Hepatocyte (in vitro differentiated cells): ENCODE measurements around the gene SELE. TPM values are rescaled to one million over a fixed set of nuclear protein-coding genes. Genes with fewer than 3 reads are reported as not detected.

Experiments
- DNase-seq: peaks from one replicate; pipeline ENCODE4 v3.0.0-alpha.2; 2016; ENCODE audit warnings: low spot score
- H2AFZ ChIP-seq: fragments of 200-600 bp; sonication (generic); 2 replicates; pipeline ENCODE4 v1.6.0; 2016; ENCODE audit warnings: antibody characterized with exemption, mild to moderate bottlenecking
- H3K27ac ChIP-seq: fragments of 200-600 bp; sonication (generic); 2 replicates; pipeline ENCODE4 v1.5.1; 2016; ENCODE audit warnings: mild to moderate bottlenecking
- H3K27me3 ChIP-seq: fragments of 200-600 bp; sonication (generic); 2 replicates; pipeline ENCODE4 v1.6.1; 2016
- H3K36me3 ChIP-seq: fragments of 200-600 bp; sonication (generic); replicated peaks from 2 replicates; pipeline ENCODE4 v1.5.1; 2016; ENCODE audit warnings: low read depth; ENCODE audit not compliant: insufficient read depth
- H3K4me1 ChIP-seq: fragments of 200-600 bp; sonication (generic); 2 replicates; pipeline ENCODE4 v1.5.1; 2016; ENCODE audit warnings: mild to moderate bottlenecking, moderate library complexity; ENCODE audit not compliant: insufficient read depth
- H3K4me2 ChIP-seq: fragments of 200-600 bp; sonication (generic); 2 replicates; pipeline ENCODE4 v1.6.0; 2016
- H3K4me3 ChIP-seq: fragments of 200-600 bp; sonication (generic); 2 replicates; pipeline ENCODE4 v1.5.1; 2016; ENCODE audit warnings: mild to moderate bottlenecking
- H3K79me2 ChIP-seq: fragments of 200-600 bp; sonication (generic); 2 replicates; pipeline ENCODE4 v1.6.0; 2017; ENCODE audit warnings: mild to moderate bottlenecking
- H3K9me2 ChIP-seq: fragments of 200-600 bp; sonication (generic); replicated peaks from 2 replicates; pipeline ENCODE4 v1.6.0; 2017; ENCODE audit warnings: mild to moderate bottlenecking; ENCODE audit not compliant: insufficient read depth
- H3K9me3 ChIP-seq: fragments of 200-600 bp; sonication (generic); 2 replicates; pipeline ENCODE4 v1.5.1; 2016; ENCODE audit warnings: low read depth, mild to moderate bottlenecking
- H4K20me1 ChIP-seq: fragments of 200-600 bp; sonication (generic); 2 replicates; pipeline ENCODE4 v1.6.0; 2016; ENCODE audit warnings: mild to moderate bottlenecking; ENCODE audit not compliant: insufficient read depth, poor library complexity, severe bottlenecking
- CTCF ChIP-seq: fragments of 200-600 bp; sonication (generic); IDR thresholded peaks from 2 replicates; pipeline ENCODE4 v1.5.1; 2016; ENCODE audit warnings: antibody characterized with exemption, mild to moderate bottlenecking; ENCODE audit not compliant: poor library complexity
- EZH2 ChIP-seq: fragments of 200-600 bp; sonication (generic); IDR thresholded peaks from 2 replicates; pipeline ENCODE4 v1.6.1; 2016; ENCODE audit warnings: antibody characterized with exemption, mild to moderate bottlenecking, borderline replicate concordance
- EZH2phosphoT487 ChIP-seq: fragments of 200-600 bp; sonication (generic); IDR thresholded peaks from one replicate; pipeline ENCODE4 v1.6.1; 2018; ENCODE audit warnings: antibody characterized with exemption, mild to moderate bottlenecking, low read depth, moderate library complexity; ENCODE audit not compliant: unreplicated experiment, severe bottlenecking
- WGBS: methylation state at CpG from one replicate; pipeline ENCODE4 v1.1.6; 2016; ENCODE audit warnings: low lambda C conversion rate; ENCODE audit errors: missing lambda C conversion rate; 5-methylcytosine and 5-hydroxymethylcytosine counted together
- polyA plus RNA-seq: library from polyadenylated mRNA; unstranded; fragments of >200 nt; fragmentation: Nextera tagmentation; extraction: Ambion mirVana; gene quantifications from 2 replicates; pipeline ENCODE4 v1.2.1, GENCODE V29; 2016
- total RNA-seq: library from RNA; depleted of rRNA; stranded (reverse); fragments of >200 nt; gene quantifications from 2 replicates; pipeline ENCODE4 v1.2.3, GENCODE V29; 2014

SELE gene
- total and polyA plus RNA-seq, 2 experiments from 2014 or later = 0.03 TPM; not detected in 1

GRCh38 chr1:169776440-169776839 is 42.6 kb upstream of the SELE start:
- DNase-seq = no peak
- Histone ChIP-seq H3K27me3 (no peaks in the 10 kb centered on the region), H4K20me1 (no peaks in the 10 kb centered on the region), H3K9me2 (no peaks in the 10 kb centered on the region), H3K4me2 (no peak overlapping the region), H3K9me3 (no peaks in the 10 kb centered on the region), H3K79me2 (no peaks in the 10 kb centered on the region), H2AFZ (no peak overlapping the region), H3K27ac (no peak overlapping the region), H3K36me3 (no peaks in the 10 kb centered on the region), H3K4me1 (peaks cover 2% of the 10 kb centered on the region), H3K4me3 (no peak overlapping the region)
- 44% methylated on average over 3 of the region's 3 CpGs for WGBS
- TF ChIP-seq CTCF (no peak), EZH2 (no peak), EZH2phosphoT487 (no peak)

GRCh38 chr1:169768161-169768560 is 34.3 kb upstream of the SELE start:
- no peaks in the 10 kb centered on the region for H3K79me2 ChIP-seq

GRCh38 chr1:169765580-169766331 is 31.9 kb upstream of the SELE start:
- peak overlapping the region; percentile 50 for H3K27ac ChIP-seq
- H3K4me3 ChIP-seq = no peak overlapping the region
- DNase-seq = no peak
- no peak for TF ChIP-seq CTCF
- no peak for TF ChIP-seq EZH2
- no peak for TF ChIP-seq EZH2phosphoT487
- no peaks in the 10 kb centered on the region for H3K9me3 ChIP-seq
- H3K36me3 ChIP-seq = no peaks in the 10 kb centered on the region
- H3K4me1 ChIP-seq = peaks cover 14% of the 10 kb centered on the region
- H3K27me3 ChIP-seq = no peaks in the 10 kb centered on the region
- WGBS = 55% methylated on average over 7 of the region's 7 CpGs
- no peaks in the 10 kb centered on the region for H4K20me1 ChIP-seq
- peak overlapping the region; percentile 39 for H3K4me2 ChIP-seq
- no peaks in the 10 kb centered on the region for H3K79me2 ChIP-seq
- H2AFZ ChIP-seq = peak overlapping the region; percentile 59
- H3K9me2 ChIP-seq = no peaks in the 10 kb centered on the region

More at GRCh38 chr1:169768161-169768560, 34.3 kb upstream of the SELE start:
- H2AFZ ChIP-seq = no peak overlapping the region
- H4K20me1 ChIP-seq = no peaks in the 10 kb centered on the region
- no peaks in the 10 kb centered on the region for H3K27me3 ChIP-seq
- no peaks in the 10 kb centered on the region for H3K36me3 ChIP-seq
- no peak overlapping the region for H3K4me3 ChIP-seq
- no peaks in the 10 kb centered on the region for H3K9me2 ChIP-seq
- TF ChIP-seq EZH2 (no peak), CTCF (no peak), EZH2phosphoT487 (no peak)
- no peaks in the 10 kb centered on the region for H3K9me3 ChIP-seq
- H3K27ac ChIP-seq = no peak overlapping the region
- DNase-seq = no peak
- no peak overlapping the region for H3K4me2 ChIP-seq
- WGBS = 90% methylated on average over 2 of the region's 2 CpGs
- peaks cover 9% of the 10 kb centered on the region for H3K4me1 ChIP-seq
